GM10266 (cell line): ENCODE results near the gene USP7.

Source experiments
- DNase-seq: peaks from one replicate; pipeline ENCODE4 v3.0.0; 2012; ENCODE audit errors: extremely low spot score
- CTCF ChIP-seq: IDR thresholded peaks from 2 replicates; pipeline ENCODE4 v1.5.1; 2012; ENCODE audit warnings: mild to moderate bottlenecking, low read depth; ENCODE audit not compliant: control insufficient read depth, insufficient read depth; ENCODE audit errors: missing control alignments

USP7 gene

GRCh38 chr16:8859913-8860881 is 103.5 kb downstream of the USP7 start:
- no peak for TF ChIP-seq CTCF
- DNase-seq, result no peak

GRCh38 chr16:8858994-8859912 is 104.5 kb downstream of the USP7 start:
- no peak for DNase-seq
- TF ChIP-seq CTCF, result no peak

- DNase-seq, result no peak
- no peak for TF ChIP-seq CTCF
Observed at GRCh38 chr16:8855972-8856371, 107.7 kb downstream of the USP7 start.

GRCh38 chr16:8855051-8855786 is 108.5 kb downstream of the USP7 start:
- no peak for TF ChIP-seq CTCF
- DNase-seq, result no peak

GRCh38 chr16:8854298-8854948 is 109.3 kb downstream of the USP7 start:
- no peak for TF ChIP-seq CTCF

GRCh38 chr16:8853611-8854010 is 110.1 kb downstream of the USP7 start:
- no peak for DNase-seq
- TF ChIP-seq CTCF, result no peak

More at GRCh38 chr16:8854298-8854948, 109.3 kb downstream of the USP7 start:
- no peak for DNase-seq
